ENCODE results near the gene FAM83C.

The FAM83C gene

DNA sequence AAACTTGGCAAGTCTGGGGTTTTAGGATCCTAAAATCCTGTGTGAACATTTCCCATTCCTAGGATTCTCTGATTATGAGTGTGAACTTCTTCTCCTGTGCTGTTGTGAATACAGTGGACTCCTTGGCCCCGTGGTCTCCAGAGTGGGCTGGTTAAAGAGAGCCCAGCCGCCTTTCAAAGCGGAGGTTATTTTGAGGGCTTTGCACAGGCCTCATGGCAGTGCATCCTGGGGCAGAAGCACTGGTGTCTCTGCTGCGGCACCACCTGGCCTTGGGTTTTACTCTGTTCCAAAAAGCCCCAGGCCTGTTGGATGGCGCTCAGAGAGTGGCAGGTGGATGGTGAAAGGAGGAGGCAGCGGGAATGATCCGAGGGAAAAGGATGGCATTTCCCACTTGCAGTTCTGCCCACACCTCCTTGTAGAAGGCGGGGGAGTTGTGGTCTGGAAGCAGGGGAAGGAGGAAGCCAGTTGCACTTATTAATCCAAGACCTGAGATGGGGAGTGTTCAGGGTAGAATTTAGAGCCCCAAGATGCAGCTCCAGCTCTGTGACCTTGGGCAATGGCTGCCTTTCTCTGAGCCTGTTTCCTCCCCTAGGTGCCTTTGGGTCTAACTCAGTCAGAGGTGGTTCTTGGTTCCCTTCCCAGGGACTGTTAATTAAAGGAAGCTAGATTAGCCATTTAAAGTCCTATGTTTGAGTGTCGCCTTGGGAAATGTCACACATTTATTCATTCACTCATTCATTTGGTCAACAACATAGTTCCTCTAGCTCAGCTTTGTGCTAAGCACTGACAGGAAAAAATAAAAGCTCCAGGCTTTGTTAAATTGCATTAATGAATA is 43.4 kb downstream of the FAM83C start:
- DNase-seq (ENCODE audit: low read depth) = no peak
- TF ChIP-seq, protein P1, sequence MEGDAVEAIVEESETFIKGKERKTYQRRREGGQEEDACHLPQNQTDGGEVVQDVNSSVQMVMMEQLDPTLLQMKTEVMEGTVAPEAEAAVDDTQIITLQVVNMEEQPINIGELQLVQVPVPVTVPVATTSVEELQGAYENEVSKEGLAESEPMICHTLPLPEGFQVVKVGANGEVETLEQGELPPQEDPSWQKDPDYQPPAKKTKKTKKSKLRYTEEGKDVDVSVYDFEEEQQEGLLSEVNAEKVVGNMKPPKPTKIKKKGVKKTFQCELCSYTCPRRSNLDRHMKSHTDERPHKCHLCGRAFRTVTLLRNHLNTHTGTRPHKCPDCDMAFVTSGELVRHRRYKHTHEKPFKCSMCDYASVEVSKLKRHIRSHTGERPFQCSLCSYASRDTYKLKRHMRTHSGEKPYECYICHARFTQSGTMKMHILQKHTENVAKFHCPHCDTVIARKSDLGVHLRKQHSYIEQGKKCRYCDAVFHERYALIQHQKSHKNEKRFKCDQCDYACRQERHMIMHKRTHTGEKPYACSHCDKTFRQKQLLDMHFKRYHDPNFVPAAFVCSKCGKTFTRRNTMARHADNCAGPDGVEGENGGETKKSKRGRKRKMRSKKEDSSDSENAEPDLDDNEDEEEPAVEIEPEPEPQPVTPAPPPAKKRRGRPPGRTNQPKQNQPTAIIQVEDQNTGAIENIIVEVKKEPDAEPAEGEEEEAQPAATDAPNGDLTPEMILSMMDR (IDR thresholded peaks at IDR 0.05; ENCODE audit: insufficient read depth, low read depth, low read length, missing control alignments) = no peak
- no peak overlapping the region for H3K4me3 ChIP-seq (ENCODE audit: low read depth, low read length)

DNA sequence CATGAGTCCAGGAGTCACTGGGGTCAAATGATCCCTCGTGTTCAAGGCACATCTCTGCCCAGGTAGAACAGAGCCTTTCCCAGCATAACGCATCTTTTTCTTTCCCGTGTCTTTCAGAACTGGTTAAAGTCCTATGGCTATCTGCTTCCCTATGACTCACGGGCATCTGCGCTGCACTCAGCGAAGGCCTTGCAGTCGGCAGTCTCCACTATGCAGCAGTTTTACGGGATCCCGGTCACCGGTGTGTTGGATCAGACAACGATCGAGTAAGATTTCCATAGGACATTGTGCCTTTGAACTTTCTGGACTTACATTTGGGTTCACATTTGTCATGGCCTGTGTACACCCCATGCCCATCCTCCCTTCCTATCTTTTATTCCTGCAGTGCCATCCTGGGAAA is 45.5 kb downstream of the FAM83C start:
- TF ChIP-seq, protein P1 (IDR thresholded peaks at IDR 0.05; ENCODE audit: insufficient read depth, low read depth, low read length, missing control alignments) = no peak
- H3K4me3 ChIP-seq (ENCODE audit: low read depth, low read length) = no peak overlapping the region
- DNase-seq (ENCODE audit: low read depth) = no peak

DNA sequence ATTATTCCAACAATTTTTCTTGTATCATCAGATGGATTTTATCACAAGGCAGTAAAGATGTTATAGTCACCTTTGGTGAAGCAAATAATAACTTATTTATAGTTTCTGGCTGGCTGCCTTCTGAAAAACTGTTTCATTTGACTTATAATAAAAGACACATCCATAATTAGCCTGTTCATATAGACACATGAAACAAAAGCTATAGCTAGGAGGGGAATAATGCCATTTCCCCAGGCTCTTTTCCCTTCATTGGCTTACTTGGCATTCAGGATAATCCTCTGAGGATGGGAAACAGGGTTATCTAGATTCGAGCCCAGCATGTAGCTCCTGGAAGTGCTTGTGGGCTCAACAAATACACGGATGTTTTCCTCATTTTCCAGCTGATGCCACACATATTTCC is 48.2 kb downstream of the FAM83C start:
- TF ChIP-seq, protein P1 (IDR thresholded peaks at IDR 0.05; ENCODE audit: insufficient read depth, low read depth, low read length, missing control alignments) = no peak
- DNase-seq (ENCODE audit: low read depth) = no peak
- H3K4me3 ChIP-seq (ENCODE audit: low read depth, low read length) = no peak overlapping the region

GRCh38 chr20:35243317-35243716 is 48.9 kb downstream of the FAM83C start:
- no peak for DNase-seq (ENCODE audit: low read depth)
- H3K4me3 ChIP-seq (ENCODE audit: low read depth, low read length) = no peak overlapping the region
- TF ChIP-seq, protein P1 (IDR thresholded peaks at IDR 0.05; ENCODE audit: insufficient read depth, low read depth, low read length, missing control alignments) = no peak

- H3K4me3 ChIP-seq (ENCODE audit: low read depth, low read length) = no peak overlapping the region
- no peak for DNase-seq (ENCODE audit: low read depth)
- TF ChIP-seq, protein P1 (IDR thresholded peaks at IDR 0.05; ENCODE audit: insufficient read depth, low read depth, low read length, missing control alignments) = no peak
Measured at GRCh38 chr20:35240811-35241293, 51.4 kb downstream of the FAM83C start.

DNA sequence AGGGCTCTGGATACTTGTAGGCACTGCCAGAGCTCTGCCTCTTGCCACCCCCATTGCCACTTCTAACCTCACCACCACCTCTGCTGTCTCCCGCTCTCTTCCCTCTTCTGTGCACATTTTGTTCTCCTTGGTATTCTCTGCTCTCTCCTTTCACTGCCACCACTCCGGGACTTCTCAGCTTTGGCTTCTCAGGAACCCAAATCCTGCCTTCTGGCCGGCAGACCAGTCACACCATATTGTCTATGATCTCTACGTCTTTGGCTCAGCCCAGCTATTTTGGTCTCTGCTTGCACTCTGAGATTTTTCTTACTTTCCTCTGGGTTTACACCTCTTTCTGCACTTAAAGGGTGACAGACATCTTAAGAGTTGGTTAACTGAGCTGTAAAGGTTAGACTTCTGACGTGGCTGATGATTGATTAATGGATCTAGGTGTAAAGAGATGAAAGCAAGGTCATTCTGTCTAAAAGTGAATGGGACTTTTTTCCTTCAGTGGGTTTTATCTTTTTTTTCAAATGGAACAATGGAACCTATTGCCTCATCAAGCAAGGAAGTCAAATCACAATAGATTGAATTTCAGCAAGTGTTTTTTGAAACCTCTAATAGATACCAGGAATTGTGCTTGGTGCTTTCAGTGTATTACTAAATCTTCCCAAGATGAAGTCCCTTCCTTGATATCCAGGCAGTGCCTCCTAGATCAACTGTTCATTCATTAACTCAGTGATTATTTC is 52.0 kb downstream of the FAM83C start:
- TF ChIP-seq, protein P1 (IDR thresholded peaks at IDR 0.05; ENCODE audit: insufficient read depth, low read depth, low read length, missing control alignments) = no peak
- H3K4me3 ChIP-seq (ENCODE audit: low read depth, low read length) = no peak overlapping the region
- DNase-seq (ENCODE audit: low read depth) = no peak
